Calu3 (cell line): ENCODE data around the gene CCNL2. TPM values are rescaled to one million over a fixed set of nuclear protein-coding genes. Genes with fewer than 3 reads are reported as not detected.

Source experiments
- BruUV-seq: library from RNA; stranded (reverse); fragments of 400-500 nt; replicated peaks from 2 replicates; lab custom pipeline; 2021; lab: Mats Ljungman, UMichigan
- CTCF ChIA-PET: fragments of 300-600 bp; sonication (Branson Sonifier 250); formaldehyde crosslinking; loops from one replicate; lab custom pipeline; 2022; ENCODE audit warnings: antibody characterized with exemption; lab: Charles Lee
- DNase-seq: peaks from one replicate; pipeline ENCODE4 v3.0.0; 2022
- H3K27ac Mint-ChIP-seq: one replicate; pipeline ENCODE4 v1.8.0; 2022; ENCODE audit warnings: mixed read lengths; ENCODE audit not compliant: unreplicated experiment
- H3K27me3 Mint-ChIP-seq: one replicate; pipeline ENCODE4 v1.8.0; 2022; ENCODE audit warnings: mixed read lengths; ENCODE audit not compliant: unreplicated experiment
- H3K36me3 Mint-ChIP-seq: one replicate; pipeline ENCODE4 v1.8.0; 2022; ENCODE audit warnings: mild to moderate bottlenecking, moderate library complexity, mixed read lengths; ENCODE audit not compliant: insufficient read depth, unreplicated experiment
- H3K4me1 Mint-ChIP-seq: one replicate; pipeline ENCODE4 v1.8.0; 2022; ENCODE audit warnings: mild to moderate bottlenecking, low read depth, mixed read lengths; ENCODE audit not compliant: unreplicated experiment
- H3K4me3 Mint-ChIP-seq: one replicate; pipeline ENCODE4 v1.8.0; 2022; ENCODE audit warnings: mild to moderate bottlenecking, low read depth, moderate library complexity, mixed read lengths; ENCODE audit not compliant: unreplicated experiment
- H3K9me3 Mint-ChIP-seq: one replicate; pipeline ENCODE4 v1.8.0; 2022; ENCODE audit warnings: low read depth, mixed read lengths; ENCODE audit not compliant: unreplicated experiment
- intact Hi-C: fragments of 100-400 bp; cut with micrococcal nuclease; formaldehyde crosslinking; loops from one replicate; pipeline ENCODE4 v1.10.0; 2022; ENCODE audit not compliant: unreplicated experiment
- total RNA-seq: library from RNA; stranded (reverse); gene quantifications from 2 replicates; pipeline ENCODE4 v1.2.3, GENCODE V29; 2022
- TF ChIP-seq, protein P1 (sequence below): fragments of 200-600 bp; IDR thresholded peaks from one replicate; pipeline ENCODE4 v1.8.0; 2022; ENCODE audit warnings: antibody characterized with exemption; ENCODE audit not compliant: unreplicated experiment

CCNL2 gene
- total RNA-seq, 1 experiment from 2014 or later = 166 TPM

DNA sequence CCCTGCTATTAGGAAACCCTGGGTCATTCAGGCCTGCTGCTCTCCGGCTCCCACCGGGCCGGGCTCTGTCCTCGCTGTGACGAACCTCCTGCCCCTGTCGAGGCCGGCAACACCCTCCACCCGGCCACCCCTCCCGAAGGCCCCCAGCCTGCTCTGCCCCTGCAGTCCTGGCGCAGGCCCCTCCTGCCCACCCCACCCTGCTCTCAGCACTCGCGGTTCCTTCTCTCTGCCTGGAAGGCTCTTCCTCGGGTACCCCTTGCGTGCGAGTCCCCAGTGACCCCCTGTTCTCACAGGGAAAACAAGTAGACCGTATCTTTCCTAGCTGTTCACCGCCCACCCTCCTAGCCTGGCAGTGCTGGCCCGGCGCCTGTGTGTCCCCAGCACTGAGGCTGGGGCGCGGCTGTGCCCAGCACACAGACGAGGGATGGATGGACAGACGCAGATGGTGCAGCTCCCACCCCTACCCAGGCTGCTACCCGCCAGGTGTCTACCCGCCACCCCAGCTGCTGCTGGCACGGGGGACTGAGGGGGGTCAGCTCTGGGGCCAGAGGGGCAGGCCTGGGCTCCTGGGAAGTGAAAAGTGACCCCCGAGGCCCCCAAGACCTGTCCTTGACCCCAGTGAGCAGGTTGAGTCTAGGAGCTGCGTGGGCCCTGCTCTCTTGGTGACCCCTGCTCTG is 33.3 kb upstream of the CCNL2 start:
- CTCF ChIA-PET = interaction anchor here (0.9 to 1.2 kb wide), 2 partner anchors 8 to 25 kb away, joined by 5 to 6 read pairs; partner anchors contain the start of gene MRPL20
- peaks cover 8% of the 10 kb centered on the region for H3K4me1 Mint-ChIP-seq
- peak overlapping the region; percentile 63 for H3K27ac Mint-ChIP-seq
- TF ChIP-seq, protein P1, sequence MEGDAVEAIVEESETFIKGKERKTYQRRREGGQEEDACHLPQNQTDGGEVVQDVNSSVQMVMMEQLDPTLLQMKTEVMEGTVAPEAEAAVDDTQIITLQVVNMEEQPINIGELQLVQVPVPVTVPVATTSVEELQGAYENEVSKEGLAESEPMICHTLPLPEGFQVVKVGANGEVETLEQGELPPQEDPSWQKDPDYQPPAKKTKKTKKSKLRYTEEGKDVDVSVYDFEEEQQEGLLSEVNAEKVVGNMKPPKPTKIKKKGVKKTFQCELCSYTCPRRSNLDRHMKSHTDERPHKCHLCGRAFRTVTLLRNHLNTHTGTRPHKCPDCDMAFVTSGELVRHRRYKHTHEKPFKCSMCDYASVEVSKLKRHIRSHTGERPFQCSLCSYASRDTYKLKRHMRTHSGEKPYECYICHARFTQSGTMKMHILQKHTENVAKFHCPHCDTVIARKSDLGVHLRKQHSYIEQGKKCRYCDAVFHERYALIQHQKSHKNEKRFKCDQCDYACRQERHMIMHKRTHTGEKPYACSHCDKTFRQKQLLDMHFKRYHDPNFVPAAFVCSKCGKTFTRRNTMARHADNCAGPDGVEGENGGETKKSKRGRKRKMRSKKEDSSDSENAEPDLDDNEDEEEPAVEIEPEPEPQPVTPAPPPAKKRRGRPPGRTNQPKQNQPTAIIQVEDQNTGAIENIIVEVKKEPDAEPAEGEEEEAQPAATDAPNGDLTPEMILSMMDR = no peak
- no peaks in the 10 kb centered on the region for H3K27me3 Mint-ChIP-seq
- BruUV-seq = no TSS peak
- H3K9me3 Mint-ChIP-seq = no peaks in the 10 kb centered on the region
- H3K36me3 Mint-ChIP-seq = peaks cover 40% of the 10 kb centered on the region
- intact Hi-C loops = no loop called here
- peak overlapping the region; percentile 50 for H3K4me3 Mint-ChIP-seq
- no peak for DNase-seq

DNA sequence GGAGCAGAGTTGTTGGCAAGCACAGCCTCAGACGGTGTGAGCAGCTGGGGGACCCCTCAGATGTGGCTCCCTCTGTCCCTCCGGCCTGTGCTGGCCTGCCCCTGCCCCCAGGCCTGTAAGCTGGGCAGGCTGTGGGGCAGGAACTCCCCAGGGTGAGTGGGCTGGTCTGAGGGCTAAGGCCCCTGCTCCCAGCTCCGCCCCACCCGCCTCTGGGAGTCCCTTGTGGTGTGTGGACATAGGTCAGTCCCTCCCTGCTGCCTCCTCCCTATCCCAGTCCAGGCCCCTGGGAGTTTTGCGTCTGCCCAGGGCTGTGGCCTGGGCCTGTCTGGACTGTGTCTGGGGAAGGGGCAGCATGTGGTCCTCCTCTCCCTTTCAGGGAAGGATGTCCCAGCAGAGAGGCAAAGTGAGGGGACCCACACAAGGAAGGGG is 32.7 kb upstream of the CCNL2 start:
- H3K4me1 Mint-ChIP-seq = peaks cover 8% of the 10 kb centered on the region
- H3K27ac Mint-ChIP-seq = peak overlapping the region; percentile 63
- no peaks in the 10 kb centered on the region for H3K9me3 Mint-ChIP-seq
- peaks cover 35% of the 10 kb centered on the region for H3K36me3 Mint-ChIP-seq
- TF ChIP-seq, protein P1 = no peak
- peak; percentile 62 for DNase-seq
- no TSS peak for BruUV-seq
- intact Hi-C loops = no loop called here
- CTCF ChIA-PET = no interaction called here
- peak overlapping the region; percentile 50 for H3K4me3 Mint-ChIP-seq
- no peaks in the 10 kb centered on the region for H3K27me3 Mint-ChIP-seq

DNA sequence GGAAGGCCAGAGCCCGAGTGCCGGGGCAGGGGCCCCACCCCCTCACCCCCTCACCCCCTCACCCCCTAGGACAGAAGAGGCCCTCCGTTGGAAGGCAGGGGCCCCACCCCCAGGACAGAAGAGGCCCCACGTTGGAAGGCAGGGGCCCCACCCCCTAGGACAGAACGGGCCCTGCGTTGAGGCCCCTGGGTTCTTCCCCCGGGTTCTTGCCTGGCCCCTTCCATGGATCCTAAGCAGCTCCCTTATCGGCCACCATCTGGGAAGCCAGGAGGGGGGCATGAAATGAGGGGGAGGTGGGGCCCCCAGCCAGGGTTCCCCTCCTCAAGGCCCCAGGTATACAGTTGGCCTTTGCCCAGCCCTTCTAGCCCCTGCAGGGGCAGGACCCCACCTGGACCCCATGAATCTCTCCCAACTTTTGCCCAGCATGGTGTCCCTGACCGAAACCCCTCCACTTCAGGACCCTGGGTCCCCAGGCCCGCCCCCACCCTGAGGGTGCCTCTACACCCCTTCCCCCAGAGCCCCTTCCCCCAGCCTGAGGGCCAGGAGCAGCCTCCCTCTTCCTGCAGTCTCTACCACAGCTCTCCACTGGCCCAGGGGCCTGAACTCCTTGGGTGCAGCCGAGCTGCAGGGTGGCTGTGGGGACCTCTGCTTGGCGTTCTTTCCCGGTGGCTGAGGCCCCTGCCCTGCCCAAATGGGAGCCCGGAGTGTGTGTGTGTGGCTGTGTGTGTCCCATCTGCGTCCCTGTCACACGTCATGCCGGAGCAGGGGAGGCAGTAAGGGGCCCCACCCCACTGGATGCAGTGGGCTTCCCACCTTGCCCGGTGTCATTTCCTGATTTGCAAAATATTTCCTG is 32.1 kb upstream of the CCNL2 start:
- no peaks in the 10 kb centered on the region for H3K9me3 Mint-ChIP-seq
- CTCF ChIA-PET = no interaction called here
- peaks cover 30% of the 10 kb centered on the region for H3K36me3 Mint-ChIP-seq
- peaks cover 8% of the 10 kb centered on the region for H3K4me1 Mint-ChIP-seq
- no peaks in the 10 kb centered on the region for H3K27me3 Mint-ChIP-seq
- DNase-seq = no peak
- no TSS peak for BruUV-seq
- intact Hi-C loops = no loop called here
- H3K4me3 Mint-ChIP-seq = peak overlapping the region; percentile 50
- peak overlapping the region; percentile 63 for H3K27ac Mint-ChIP-seq
- TF ChIP-seq, protein P1 = no peak

DNA sequence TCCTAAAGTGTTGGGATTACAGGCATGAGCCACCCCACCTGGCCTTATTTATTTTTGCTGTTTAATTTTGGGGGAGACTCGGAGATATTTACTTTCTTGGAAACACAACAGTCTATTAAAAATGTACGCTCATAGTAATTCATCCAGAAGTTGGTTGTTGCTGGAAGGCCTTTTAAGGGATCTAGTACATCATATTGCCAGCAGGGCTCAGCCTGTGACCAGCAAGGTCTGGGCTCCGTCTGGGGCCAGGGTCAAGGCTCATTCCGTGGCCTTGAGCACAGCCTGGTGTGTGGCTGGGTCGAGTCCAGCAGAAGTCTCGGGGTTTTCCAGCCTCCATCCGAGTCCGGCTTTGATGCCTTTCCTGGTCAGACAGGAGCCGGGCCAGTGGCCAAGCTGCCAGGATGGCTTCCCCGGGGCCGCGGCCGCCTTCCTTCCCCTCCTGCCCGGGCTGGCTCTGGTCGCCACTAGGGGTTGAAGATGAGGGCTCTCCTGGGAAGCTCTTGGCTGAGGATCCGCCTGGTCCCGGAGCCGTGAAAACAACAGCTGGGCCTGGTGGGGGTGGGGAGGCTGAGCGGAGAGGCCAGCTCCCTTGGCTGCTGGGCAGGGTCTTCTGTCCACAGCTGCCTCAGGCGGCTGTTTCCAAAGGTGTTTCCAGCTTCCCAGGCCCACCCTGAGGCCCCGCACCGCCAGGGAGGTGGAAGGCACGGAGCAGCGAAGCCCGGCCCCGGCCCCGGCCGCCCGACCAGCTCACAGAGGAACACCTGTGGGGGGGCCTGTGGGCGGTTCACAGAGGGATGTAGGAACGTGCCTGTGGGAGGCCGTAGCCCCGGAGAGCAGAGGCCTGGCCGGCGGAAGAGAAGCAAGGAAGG is 31.2 kb upstream of the CCNL2 start:
- no peak overlapping the region for H3K27ac Mint-ChIP-seq
- intact Hi-C loops = no loop called here
- H3K36me3 Mint-ChIP-seq = peaks cover 26% of the 10 kb centered on the region
- TF ChIP-seq, protein P1 = no peak
- peak; percentile 40 for DNase-seq
- H3K27me3 Mint-ChIP-seq = no peaks in the 10 kb centered on the region
- peaks cover 8% of the 10 kb centered on the region for H3K4me1 Mint-ChIP-seq
- no peaks in the 10 kb centered on the region for H3K9me3 Mint-ChIP-seq
- BruUV-seq = no TSS peak
- H3K4me3 Mint-ChIP-seq = no peak overlapping the region
- CTCF ChIA-PET = interaction anchor here (1.1 kb wide), 1 partner anchor 31 kb away, joined by 3 read pairs; the partner anchor contains the start of gene CCNL2
